Prostate gland (tissue), 2 donors: Measurements from ENCODE around the gene TEX52. TPM values are rescaled to one million over a fixed set of nuclear protein-coding genes. Genes with fewer than 3 reads are reported as not detected.

Source experiments
- DNase-seq: peaks from one replicate; pipeline ENCODE4 v3.0.0-alpha.2; 2019; ENCODE audit warnings: low spot score
- H3K27ac ChIP-seq, 2 donors: fragments of 200-600 bp; sonication (generic); 2 replicates each; pipeline ENCODE4 v1.5.1; 2017 to 2019
- H3K27me3 ChIP-seq: fragments of 200-600 bp; sonication (generic); replicated peaks from 2 replicates; pipeline ENCODE4 v1.5.1; 2019; ENCODE audit not compliant: insufficient read depth
- H3K36me3 ChIP-seq, 2 donors: fragments of 200-600 bp; sonication (generic); 1 replicate in 1 of 2; 2 replicates in 1 of 2; pipeline versions ENCODE4 v1.5.1 to v1.8.1; 2017 to 2019
- H3K4me1 ChIP-seq: fragments of 200-600 bp; sonication (generic); replicated peaks from 2 replicates; pipeline ENCODE4 v1.5.1; 2019
- H3K4me3 ChIP-seq, 2 donors: fragments of 200-600 bp; sonication (generic); 2 replicates each; pipeline ENCODE4 v1.5.1; 2017 to 2019
- H3K9me3 ChIP-seq: fragments of 200-600 bp; sonication (generic); 2 replicates; pipeline ENCODE4 v1.5.1; 2017
- POLR2A ChIP-seq: fragments of 450-650 bp; IDR thresholded peaks from one replicate; pipeline ENCODE4 v1.6.1; 2016; ENCODE audit warnings: antibody characterized with exemption, mild to moderate bottlenecking
- POLR2AphosphoS5 ChIP-seq: sonication (generic); formaldehyde crosslinking; IDR thresholded peaks from one replicate; pipeline ENCODE4 v1.6.1; 2017; ENCODE audit warnings: antibody characterized with exemption
- WGBS: methylation state at CpG from one replicate; pipeline ENCODE4 v1.1.5; 2018; 5-methylcytosine and 5-hydroxymethylcytosine counted together
- intact Hi-C: fragments of 100-400 bp; cut with DNase I; formaldehyde crosslinking; loops from one replicate; pipeline ENCODE4 v1.14.2; 2022
- total RNA-seq, 2 donors: library from RNA; depleted of rRNA; stranded (reverse); fragments of >200 nt; gene quantifications; one replicate each; pipeline ENCODE4 v1.1.0, GENCODE V29; 2016
- TF ChIP-seq, protein P1 (sequence below), 4 experiments: fragments of 200-600 bp in 2 of 4; fragments of 450-650 bp in 2 of 4; sonication (generic) in 2 of 4; IDR thresholded peaks; 1 replicate in 3 of 4; 2 replicates in 1 of 4; pipeline ENCODE4 v1.5.1; 2016 to 2019; ENCODE audit warnings: antibody characterized with exemption in 4 of 4, mild to moderate bottlenecking in 2 of 4, moderate library complexity in 2 of 4

TEX52 gene
- total RNA-seq, 2 donors from 2014 or later = 0.85 TPM; not detected in 1

DNA sequence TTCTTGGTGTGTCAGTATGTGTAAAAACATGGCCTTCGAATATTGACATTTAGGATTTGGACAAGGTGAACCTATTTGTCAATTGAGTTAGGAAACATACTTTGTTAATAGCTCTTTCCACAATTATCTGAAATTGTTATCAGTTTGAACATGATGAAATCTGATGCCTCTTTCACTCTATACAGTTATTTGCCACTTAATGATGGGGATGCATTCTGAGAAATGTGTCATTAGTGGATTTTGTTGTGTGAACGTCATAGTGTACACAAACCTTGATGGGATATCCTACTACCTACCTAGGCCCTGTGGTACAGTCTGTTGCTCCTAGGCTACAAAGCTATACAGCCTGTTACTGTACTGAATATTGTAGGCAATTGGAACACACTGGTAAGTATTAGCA is 38.7 kb upstream of the TEX52 start:
- Histone ChIP-seq H3K27ac (no peak overlapping the region), H3K4me1 (no peaks in the 10 kb centered on the region), H3K36me3 (no peaks in the 10 kb centered on the region), H3K9me3 (no peaks in the 10 kb centered on the region), H3K27me3 (no peaks in the 10 kb centered on the region), H3K4me3 (no peak overlapping the region)
- TF ChIP-seq, protein P1, sequence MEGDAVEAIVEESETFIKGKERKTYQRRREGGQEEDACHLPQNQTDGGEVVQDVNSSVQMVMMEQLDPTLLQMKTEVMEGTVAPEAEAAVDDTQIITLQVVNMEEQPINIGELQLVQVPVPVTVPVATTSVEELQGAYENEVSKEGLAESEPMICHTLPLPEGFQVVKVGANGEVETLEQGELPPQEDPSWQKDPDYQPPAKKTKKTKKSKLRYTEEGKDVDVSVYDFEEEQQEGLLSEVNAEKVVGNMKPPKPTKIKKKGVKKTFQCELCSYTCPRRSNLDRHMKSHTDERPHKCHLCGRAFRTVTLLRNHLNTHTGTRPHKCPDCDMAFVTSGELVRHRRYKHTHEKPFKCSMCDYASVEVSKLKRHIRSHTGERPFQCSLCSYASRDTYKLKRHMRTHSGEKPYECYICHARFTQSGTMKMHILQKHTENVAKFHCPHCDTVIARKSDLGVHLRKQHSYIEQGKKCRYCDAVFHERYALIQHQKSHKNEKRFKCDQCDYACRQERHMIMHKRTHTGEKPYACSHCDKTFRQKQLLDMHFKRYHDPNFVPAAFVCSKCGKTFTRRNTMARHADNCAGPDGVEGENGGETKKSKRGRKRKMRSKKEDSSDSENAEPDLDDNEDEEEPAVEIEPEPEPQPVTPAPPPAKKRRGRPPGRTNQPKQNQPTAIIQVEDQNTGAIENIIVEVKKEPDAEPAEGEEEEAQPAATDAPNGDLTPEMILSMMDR (IDR thresholded peaks at IDR 0.05) = no peak
- TF ChIP-seq POLR2AphosphoS5 (no peak), POLR2A (no peak)
- no peak for DNase-seq
- intact Hi-C loops = no loop called here
- 72% methylated on average over 2 of the region's 2 CpGs for WGBS

GRCh38 chr12:2895051-2895451 is 38.2 kb upstream of the TEX52 start:
- DNase-seq = no peak
- 43% methylated on average over 2 of the region's 2 CpGs for WGBS
- H3K27ac ChIP-seq = no peak overlapping the region
- H3K4me3 ChIP-seq = no peak overlapping the region
- H3K9me3 ChIP-seq = no peaks in the 10 kb centered on the region
- TF ChIP-seq POLR2A (no peak), POLR2AphosphoS5 (no peak)
- TF ChIP-seq, protein P1 (IDR thresholded peaks at IDR 0.05) = no peak
- H3K36me3 ChIP-seq = no peaks in the 10 kb centered on the region
- no peaks in the 10 kb centered on the region for H3K4me1 ChIP-seq
- intact Hi-C loops = no loop called here
- H3K27me3 ChIP-seq = no peaks in the 10 kb centered on the region

DNA sequence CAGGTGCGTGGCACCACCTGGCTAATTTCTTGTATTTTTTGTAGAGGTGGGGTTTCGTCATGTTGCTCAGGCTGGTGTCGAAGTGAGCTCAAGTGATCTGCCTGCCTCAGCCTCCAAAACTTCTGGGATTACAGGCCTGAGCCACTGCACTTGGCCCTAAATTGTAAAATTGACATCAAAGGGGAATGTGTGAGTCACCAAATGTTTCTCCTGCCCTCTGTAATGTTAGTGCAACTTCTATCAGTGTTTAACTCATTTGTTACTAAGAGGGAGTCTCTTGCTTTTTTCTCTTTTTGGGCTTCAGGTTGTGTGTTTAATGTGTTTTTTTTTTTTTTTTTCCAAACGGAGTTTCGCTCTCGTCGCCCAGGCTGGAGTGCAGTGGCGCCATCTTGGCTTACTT is 36.2 kb upstream of the TEX52 start:
- Histone ChIP-seq H3K27me3 (no peaks in the 10 kb centered on the region), H3K4me1 (no peaks in the 10 kb centered on the region), H3K9me3 (no peaks in the 10 kb centered on the region), H3K27ac (no peak overlapping the region), H3K36me3 (no peaks in the 10 kb centered on the region), H3K4me3 (no peak overlapping the region)
- WGBS = 63% methylated on average over 8 of the region's 8 CpGs
- intact Hi-C loops = no loop called here
- DNase-seq = no peak
- no peak for TF ChIP-seq POLR2A
- no peak for TF ChIP-seq POLR2AphosphoS5
- TF ChIP-seq, protein P1 (IDR thresholded peaks at IDR 0.05) = no peak

DNA sequence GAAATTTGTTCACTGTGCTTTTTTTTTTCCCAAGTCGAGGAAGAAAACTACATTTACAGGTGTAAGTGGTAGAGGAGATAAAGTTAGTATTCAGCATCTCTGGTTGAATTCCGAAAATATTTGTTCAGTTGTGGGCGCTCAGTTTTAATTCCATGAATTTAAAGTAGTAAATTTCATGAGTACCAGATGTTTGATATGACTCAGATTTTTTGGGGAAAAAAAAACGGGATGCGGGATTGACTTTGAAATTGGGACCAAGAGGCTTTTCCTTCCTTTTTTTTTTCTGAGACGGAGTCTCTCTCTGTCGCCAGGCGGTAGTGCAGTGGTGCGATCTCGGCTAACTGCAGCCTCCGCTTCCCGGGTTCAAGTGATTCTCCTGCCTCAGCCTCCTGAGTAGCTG is 35.4 kb upstream of the TEX52 start:
- Histone ChIP-seq H3K4me1 (no peaks in the 10 kb centered on the region), H3K27me3 (no peaks in the 10 kb centered on the region), H3K4me3 (no peak overlapping the region), H3K9me3 (no peaks in the 10 kb centered on the region), H3K36me3 (no peaks in the 10 kb centered on the region), H3K27ac (no peak overlapping the region)
- no peak for DNase-seq
- 73% methylated on average over 12 of the region's 12 CpGs for WGBS
- TF ChIP-seq, protein P1 (IDR thresholded peaks at IDR 0.05) = no peak
- TF ChIP-seq POLR2A = no peak
- TF ChIP-seq POLR2AphosphoS5 = no peak
- intact Hi-C loops = no loop called here

GRCh38 chr12:2891240-2892053 is 34.6 kb upstream of the TEX52 start:
- Histone ChIP-seq H3K36me3 (no peaks in the 10 kb centered on the region), H3K4me1 (no peaks in the 10 kb centered on the region), H3K27ac (peak overlapping the region; percentile 91 to 95), H3K27me3 (no peaks in the 10 kb centered on the region), H3K9me3 (no peaks in the 10 kb centered on the region), H3K4me3 (peak overlapping the region; percentile 60 to 79)
- intact Hi-C loops = no loop called here
- peak; percentile 30 for DNase-seq
- 20% methylated on average over 42 of the region's 42 CpGs for WGBS
- TF ChIP-seq POLR2AphosphoS5 (no peak), POLR2A (no peak)
- TF ChIP-seq, protein P1 (IDR thresholded peaks at IDR 0.05) = no peak
